ENCODE results near the gene CACNA2D2.

The CACNA2D2 gene

DNA sequence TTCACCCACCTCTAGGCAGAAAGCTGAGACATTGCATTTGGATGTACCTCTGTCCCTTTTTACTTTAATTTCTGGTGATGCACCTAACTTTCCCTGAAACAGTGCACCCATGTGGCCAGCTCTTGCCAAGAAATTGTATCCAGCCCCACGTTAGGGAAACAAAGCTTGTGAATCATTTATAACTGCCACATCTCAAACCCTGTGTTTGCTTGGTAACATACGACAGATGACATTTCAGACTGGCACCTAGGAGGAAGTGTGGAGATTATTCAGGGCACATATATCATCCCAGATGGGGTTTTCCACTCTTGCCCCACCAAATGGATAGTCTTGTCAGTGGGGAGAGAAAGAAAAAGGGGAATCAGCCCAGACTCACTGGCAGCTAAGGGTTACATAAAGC is 150.7 kb downstream of the CACNA2D2 start:
- no peaks in the 10 kb centered on the region; the same call in 1 of the 2 replicates for H3F3A ChIP-seq (ENCODE audit: insufficient read depth)
- H3K9me3 ChIP-seq (ENCODE audit: insufficient read depth, low read length): no peaks in the 10 kb centered on the region
- H3K9me2 ChIP-seq (replicated peaks; ENCODE audit: insufficient read depth, low read length): no peaks in the 10 kb centered on the region
- no peak overlapping the region for H2AFZ ChIP-seq (ENCODE audit: low read depth, low read length, severe bottlenecking)
- H3K9ac ChIP-seq (ENCODE audit: low read length): no peak overlapping the region
- H3K4me2 ChIP-seq (ENCODE audit: low read depth, low read length, poor library complexity, severe bottlenecking): no peak overlapping the region
- peaks cover 30% of the 10 kb centered on the region for H3K79me2 ChIP-seq (ENCODE audit: insufficient read depth, low read length)
- TF ChIP-seq EZH2phosphoT487 (conservative IDR thresholded peaks at IDR 0.05; ENCODE audit: low read length): no peak
- TF ChIP-seq, protein P1, sequence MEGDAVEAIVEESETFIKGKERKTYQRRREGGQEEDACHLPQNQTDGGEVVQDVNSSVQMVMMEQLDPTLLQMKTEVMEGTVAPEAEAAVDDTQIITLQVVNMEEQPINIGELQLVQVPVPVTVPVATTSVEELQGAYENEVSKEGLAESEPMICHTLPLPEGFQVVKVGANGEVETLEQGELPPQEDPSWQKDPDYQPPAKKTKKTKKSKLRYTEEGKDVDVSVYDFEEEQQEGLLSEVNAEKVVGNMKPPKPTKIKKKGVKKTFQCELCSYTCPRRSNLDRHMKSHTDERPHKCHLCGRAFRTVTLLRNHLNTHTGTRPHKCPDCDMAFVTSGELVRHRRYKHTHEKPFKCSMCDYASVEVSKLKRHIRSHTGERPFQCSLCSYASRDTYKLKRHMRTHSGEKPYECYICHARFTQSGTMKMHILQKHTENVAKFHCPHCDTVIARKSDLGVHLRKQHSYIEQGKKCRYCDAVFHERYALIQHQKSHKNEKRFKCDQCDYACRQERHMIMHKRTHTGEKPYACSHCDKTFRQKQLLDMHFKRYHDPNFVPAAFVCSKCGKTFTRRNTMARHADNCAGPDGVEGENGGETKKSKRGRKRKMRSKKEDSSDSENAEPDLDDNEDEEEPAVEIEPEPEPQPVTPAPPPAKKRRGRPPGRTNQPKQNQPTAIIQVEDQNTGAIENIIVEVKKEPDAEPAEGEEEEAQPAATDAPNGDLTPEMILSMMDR (IDR thresholded peaks at IDR 0.05; ENCODE audit: insufficient read depth, low read length, poor library complexity, severe bottlenecking): no peak
- no peaks in the 10 kb centered on the region for H4K20me1 ChIP-seq (ENCODE audit: low read depth, low read length)
- H3K27me3 ChIP-seq (ENCODE audit: low read length): no peaks in the 10 kb centered on the region
- no peak overlapping the region for H3K4me3 ChIP-seq (ENCODE audit: insufficient read depth, low read length, poor library complexity, severe bottlenecking)
- H3K36me3 ChIP-seq (ENCODE audit: low read length): no peaks in the 10 kb centered on the region
- no peak overlapping the region for H3K27ac ChIP-seq (ENCODE audit: low read depth, low read length)

- H2AFZ ChIP-seq (ENCODE audit: low read depth, low read length, severe bottlenecking): no peak overlapping the region
- H3K9me2 ChIP-seq (replicated peaks; ENCODE audit: insufficient read depth, low read length): no peaks in the 10 kb centered on the region
- H3K9me3 ChIP-seq (ENCODE audit: insufficient read depth, low read length): no peaks in the 10 kb centered on the region
- H3K79me2 ChIP-seq (ENCODE audit: insufficient read depth, low read length): peaks cover 16% of the 10 kb centered on the region
- peak overlapping the region; percentile 81 for H3K9ac ChIP-seq (ENCODE audit: low read length)
- no peaks in the 10 kb centered on the region for H3K36me3 ChIP-seq (ENCODE audit: low read length)
- peak overlapping the region; percentile 75 for H3K4me3 ChIP-seq (ENCODE audit: insufficient read depth, low read length, poor library complexity, severe bottlenecking)
- no peaks in the 10 kb centered on the region for H3K27me3 ChIP-seq (ENCODE audit: low read length)
- H3K4me2 ChIP-seq (ENCODE audit: low read depth, low read length, poor library complexity, severe bottlenecking): peak overlapping the region; percentile 95
- no peaks in the 10 kb centered on the region; the same call in 1 of the 2 replicates for H3F3A ChIP-seq (ENCODE audit: insufficient read depth)
- H4K20me1 ChIP-seq (ENCODE audit: low read depth, low read length): no peaks in the 10 kb centered on the region
- TF ChIP-seq EZH2phosphoT487 (conservative IDR thresholded peaks at IDR 0.05; ENCODE audit: low read length): no peak
- TF ChIP-seq, protein P1 (IDR thresholded peaks at IDR 0.05; ENCODE audit: insufficient read depth, low read length, poor library complexity, severe bottlenecking): no peak
- H3K27ac ChIP-seq (ENCODE audit: low read depth, low read length): no peak overlapping the region
These were observed 152.1 kb downstream of the CACNA2D2 start for GRCh38 chr3:50351323-50351697.

- Histone ChIP-seq H3K27ac (ENCODE audit: low read depth, low read length) (peak within 1 kb of the TSS; percentile 81), H3K9ac (ENCODE audit: low read length) (peak within 1 kb of the TSS; percentile 81), H3K27me3 (ENCODE audit: low read length) (no peaks in the 10 kb centered on the region), H3K4me2 (ENCODE audit: low read depth, low read length, poor library complexity, severe bottlenecking) (peak within 1 kb of the TSS; percentile 95), H3K79me2 (ENCODE audit: insufficient read depth, low read length) (peaks cover 16% of the 10 kb centered on the region), H3F3A (ENCODE audit: insufficient read depth) (no peaks in the 10 kb centered on the region; the same call in 1 of the 2 replicates), H3K4me3 (ENCODE audit: insufficient read depth, low read length, poor library complexity, severe bottlenecking) (peak within 1 kb of the TSS; percentile 75), H2AFZ (ENCODE audit: low read depth, low read length, severe bottlenecking) (peak within 1 kb of the TSS; percentile 40), H4K20me1 (ENCODE audit: low read depth, low read length) (no peaks in the 10 kb centered on the region), H3K9me3 (ENCODE audit: insufficient read depth, low read length) (no peaks in the 10 kb centered on the region), H3K36me3 (ENCODE audit: low read length) (no peaks in the 10 kb centered on the region), H3K9me2 (replicated peaks; ENCODE audit: insufficient read depth, low read length) (no peaks in the 10 kb centered on the region)
- TF ChIP-seq EZH2phosphoT487 (conservative IDR thresholded peaks at IDR 0.05; ENCODE audit: low read length): no peak
- TF ChIP-seq, protein P1 (IDR thresholded peaks at IDR 0.05; ENCODE audit: insufficient read depth, low read length, poor library complexity, severe bottlenecking): no peak
These were observed 152.7 kb downstream of the CACNA2D2 start, which contains the start of the genes CYB561D2 and NPRL2 for GRCh38 chr3:50350527-50351322. Gene CYB561D2 (plus strand): TSS chr3:50350862. CDS start chr3:50351434, 572 bp downstream. Gene NPRL2 (minus strand): TSS chr3:50350775. CDS start chr3:50350652, 123 bp downstream.

Measured in SU-DHL-6 (cell line).